ENCODE measurements around the gene PLXNA2. TPM values are rescaled to one million over a fixed set of nuclear protein-coding genes. Genes with fewer than 3 reads are reported as not detected.
A peak's percentile ranks its signal among the peaks of the same experiment; 100 is the strongest.

Gene PLXNA2
- total and polyA plus RNA-seq, 7 donors, result 2.4 to 16.1 (median 6.4) TPM

GRCh38 chr1:208148380-208148779 lies 95.8 kb downstream of the PLXNA2 start:
- Histone ChIP-seq H3K27ac (no peak overlapping the region), H3K27me3 (no peaks in the 10 kb centered on the region), H3K4me3 (no peak overlapping the region), H3K4me1 (peaks cover 0 to 48% (median 32%) of the 10 kb centered on the region in 4 donors), H3K9me3 (no peaks in the 10 kb centered on the region), H3K36me3 (no peaks in the 10 kb centered on the region)
- WGBS, 2 donors, result 85 to 92% methylated on average over 4 of the region's 4 CpGs
- TF ChIP-seq POLR2A (IDR thresholded peaks at IDR 0.05) (no peak), POLR2AphosphoS5 (IDR thresholded peaks at IDR 0.05) (no peak), EP300 (IDR thresholded peaks at IDR 0.05) (no peak), CTCF (IDR thresholded peaks at IDR 0.05) (no peak)
- intact Hi-C loops (cut with DNase I), result no loop called here
- no peak for DNase-seq

- TF ChIP-seq POLR2A (IDR thresholded peaks at IDR 0.05) (no peak), EP300 (IDR thresholded peaks at IDR 0.05) (no peak), CTCF (IDR thresholded peaks at IDR 0.05) (no peak), POLR2AphosphoS5 (IDR thresholded peaks at IDR 0.05) (no peak)
- no peak overlapping the region for H3K4me3 ChIP-seq
- WGBS, 2 donors, result 94 to 95% methylated on average over 3 of the region's 3 CpGs
- peak; percentile 6 for DNase-seq
- H3K27ac ChIP-seq, result no peak overlapping the region
- H3K9me3 ChIP-seq, result no peaks in the 10 kb centered on the region
- H3K36me3 ChIP-seq, result no peaks in the 10 kb centered on the region
- intact Hi-C loops (cut with DNase I), result no loop called here
- no peaks in the 10 kb centered on the region for H3K27me3 ChIP-seq
- peaks cover 0 to 53% (median 43%) of the 10 kb centered on the region in 4 donors for H3K4me1 ChIP-seq
Observed at GRCh38 chr1:208146650-208147049, 97.5 kb downstream of the PLXNA2 start.

GRCh38 chr1:208145167-208145566 lies 99.0 kb downstream of the PLXNA2 start:
- TF ChIP-seq CTCF (IDR thresholded peaks at IDR 0.05) (no peak), EP300 (IDR thresholded peaks at IDR 0.05) (no peak), POLR2AphosphoS5 (IDR thresholded peaks at IDR 0.05) (no peak), POLR2A (IDR thresholded peaks at IDR 0.05) (no peak)
- WGBS, 2 donors, result 48 to 79% methylated on average over 3 of the region's 3 CpGs
- no peak overlapping the region for H3K4me3 ChIP-seq
- DNase-seq, result peak; percentile 34
- H3K27ac ChIP-seq, result no peak overlapping the region
- H3K9me3 ChIP-seq, result no peaks in the 10 kb centered on the region
- intact Hi-C loops (cut with DNase I), result no loop called here
- peaks cover 0 to 51% (median 40%) of the 10 kb centered on the region in 4 donors for H3K4me1 ChIP-seq
- H3K36me3 ChIP-seq, result no peaks in the 10 kb centered on the region
- no peaks in the 10 kb centered on the region for H3K27me3 ChIP-seq

GRCh38 chr1:208142590-208143382 lies 101.4 kb downstream of the PLXNA2 start:
- no peak for DNase-seq
- TF ChIP-seq EP300 (IDR thresholded peaks at IDR 0.05), result no peak
- no peak for TF ChIP-seq POLR2AphosphoS5 (IDR thresholded peaks at IDR 0.05)
- no peak for TF ChIP-seq CTCF (IDR thresholded peaks at IDR 0.05)
- no peak for TF ChIP-seq POLR2A (IDR thresholded peaks at IDR 0.05)
- Histone ChIP-seq H3K9me3 (no peaks in the 10 kb centered on the region), H3K4me1 (peaks cover 0 to 46% (median 38%) of the 10 kb centered on the region in 4 donors), H3K27me3 (no peaks in the 10 kb centered on the region), H3K27ac (peak overlapping the region; percentile 28 to 85 (median 76)), H3K36me3 (no peaks in the 10 kb centered on the region), H3K4me3 (no peak overlapping the region)
- intact Hi-C loops (cut with DNase I), result loop anchor here (2.0 kb wide), 1 partner anchor 18 kb away; no protein-coding TSS in a partner anchor
- WGBS, 2 donors, result 42 to 72% methylated on average over 5 of the region's 5 CpGs
